Lower lobe of right lung (tissue), 2 donors: ENCODE measurements around the gene MDM2. TPM values are rescaled to one million over a fixed set of nuclear protein-coding genes. Genes with fewer than 3 reads are reported as not detected.
"Not testable (repeated sequence)": the region's sequence is repeated elsewhere in the genome, so short reads cannot be mapped to it uniquely, and the experiment has no call there.

Experiments
- ATAC-seq, 2 donors: fragments of 200-7000 bp; cut with Tn5 transposase; one replicate each; pipeline ENCODE4 v1.9.1; 2020 to 2022; ENCODE audit warnings: mild to moderate bottlenecking in 2 of 2, moderate library complexity in 2 of 2
- DNase-seq: peaks from one replicate; pipeline ENCODE4 v3.0.0-alpha.2; 2020
- H3K27ac ChIP-seq: fragments of 200-600 bp; one replicate; pipeline ENCODE4 v1.8.0; 2022
- H3K27me3 ChIP-seq: fragments of 200-600 bp; one replicate; pipeline ENCODE4 v1.8.0; 2022; ENCODE audit warnings: low read depth
- H3K36me3 ChIP-seq: fragments of 200-600 bp; one replicate; pipeline ENCODE4 v1.8.0; 2022; ENCODE audit warnings: mild to moderate bottlenecking
- H3K4me1 ChIP-seq: fragments of 200-600 bp; one replicate; pipeline ENCODE4 v1.8.0; 2022
- H3K4me3 ChIP-seq: fragments of 200-600 bp; one replicate; pipeline ENCODE4 v1.8.0; 2022; ENCODE audit warnings: mild to moderate bottlenecking
- H3K9me3 ChIP-seq: fragments of 200-600 bp; one replicate; pipeline ENCODE4 v1.8.0; 2022
- intact Hi-C: fragments of 100-400 bp; cut with DNase I; formaldehyde crosslinking; loops from one replicate; pipeline ENCODE4 v1.11.0; 2022
- total RNA-seq: library from RNA; stranded (reverse); fragmentation: NEBNext Ultra II Directional; extraction: Animal tissue kit (Norgen Biotek cat#: 25700); gene quantifications from one replicate; pipeline ENCODE4 v1.2.1, GENCODE V29; 2021
- TF ChIP-seq, protein P1 (sequence below): fragments of 200-600 bp; IDR thresholded peaks from one replicate; pipeline ENCODE4 v1.8.0; 2022; ENCODE audit warnings: antibody characterized with exemption, mild to moderate bottlenecking
- donor health status: DM: no; HTN: yes; CAD: no; lungs with severe emphysema.

Gene MDM2
- total RNA-seq, 1 donor from 2014 or later: 136 TPM

DNA sequence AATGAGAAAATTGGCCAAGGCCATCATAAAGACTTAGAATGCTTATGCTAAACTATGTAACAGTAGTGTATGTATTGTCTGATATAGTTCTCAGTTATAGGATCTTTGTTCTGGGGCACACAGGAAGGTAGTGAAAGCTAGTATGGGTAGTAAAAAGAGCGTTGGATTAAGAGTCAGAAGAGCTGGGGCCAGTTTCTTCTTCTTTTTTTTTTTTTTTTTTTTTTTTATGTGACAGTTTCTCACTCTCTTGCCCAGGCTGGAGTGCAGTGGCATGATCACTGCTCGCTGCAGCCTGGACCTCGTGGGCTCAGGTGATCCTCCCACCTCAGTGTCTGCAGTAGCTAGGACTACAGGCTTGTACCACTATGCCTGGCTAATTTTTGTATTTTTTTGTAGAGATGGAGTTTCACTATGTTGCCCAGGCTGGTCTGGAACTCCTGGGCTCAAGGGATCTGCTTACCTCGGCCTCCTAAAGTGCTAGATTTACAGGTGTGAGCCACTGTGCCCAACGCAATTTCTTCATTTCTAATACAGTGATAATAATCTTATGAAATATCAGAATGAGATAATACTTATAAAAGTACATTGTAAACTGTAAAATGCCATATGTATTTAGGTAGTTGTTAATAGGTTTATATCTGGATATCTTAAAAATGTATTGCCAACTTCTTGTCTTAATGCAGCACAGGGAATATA, 7.4 kb downstream of the MDM2 start:
- Histone ChIP-seq H3K4me1 (peaks cover 58% of the 10 kb centered on the region), H3K27me3 (no peaks in the 10 kb centered on the region), H3K36me3 (peaks cover 99% of the 10 kb centered on the region), H3K27ac (no peak overlapping the region), H3K9me3 (no peaks in the 10 kb centered on the region), H3K4me3 (peak overlapping the region; percentile 4)
- intact Hi-C loops: no loop called here
- DNase-seq: no peak
- TF ChIP-seq, protein P1, sequence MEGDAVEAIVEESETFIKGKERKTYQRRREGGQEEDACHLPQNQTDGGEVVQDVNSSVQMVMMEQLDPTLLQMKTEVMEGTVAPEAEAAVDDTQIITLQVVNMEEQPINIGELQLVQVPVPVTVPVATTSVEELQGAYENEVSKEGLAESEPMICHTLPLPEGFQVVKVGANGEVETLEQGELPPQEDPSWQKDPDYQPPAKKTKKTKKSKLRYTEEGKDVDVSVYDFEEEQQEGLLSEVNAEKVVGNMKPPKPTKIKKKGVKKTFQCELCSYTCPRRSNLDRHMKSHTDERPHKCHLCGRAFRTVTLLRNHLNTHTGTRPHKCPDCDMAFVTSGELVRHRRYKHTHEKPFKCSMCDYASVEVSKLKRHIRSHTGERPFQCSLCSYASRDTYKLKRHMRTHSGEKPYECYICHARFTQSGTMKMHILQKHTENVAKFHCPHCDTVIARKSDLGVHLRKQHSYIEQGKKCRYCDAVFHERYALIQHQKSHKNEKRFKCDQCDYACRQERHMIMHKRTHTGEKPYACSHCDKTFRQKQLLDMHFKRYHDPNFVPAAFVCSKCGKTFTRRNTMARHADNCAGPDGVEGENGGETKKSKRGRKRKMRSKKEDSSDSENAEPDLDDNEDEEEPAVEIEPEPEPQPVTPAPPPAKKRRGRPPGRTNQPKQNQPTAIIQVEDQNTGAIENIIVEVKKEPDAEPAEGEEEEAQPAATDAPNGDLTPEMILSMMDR: no peak
- no peak for ATAC-seq

DNA sequence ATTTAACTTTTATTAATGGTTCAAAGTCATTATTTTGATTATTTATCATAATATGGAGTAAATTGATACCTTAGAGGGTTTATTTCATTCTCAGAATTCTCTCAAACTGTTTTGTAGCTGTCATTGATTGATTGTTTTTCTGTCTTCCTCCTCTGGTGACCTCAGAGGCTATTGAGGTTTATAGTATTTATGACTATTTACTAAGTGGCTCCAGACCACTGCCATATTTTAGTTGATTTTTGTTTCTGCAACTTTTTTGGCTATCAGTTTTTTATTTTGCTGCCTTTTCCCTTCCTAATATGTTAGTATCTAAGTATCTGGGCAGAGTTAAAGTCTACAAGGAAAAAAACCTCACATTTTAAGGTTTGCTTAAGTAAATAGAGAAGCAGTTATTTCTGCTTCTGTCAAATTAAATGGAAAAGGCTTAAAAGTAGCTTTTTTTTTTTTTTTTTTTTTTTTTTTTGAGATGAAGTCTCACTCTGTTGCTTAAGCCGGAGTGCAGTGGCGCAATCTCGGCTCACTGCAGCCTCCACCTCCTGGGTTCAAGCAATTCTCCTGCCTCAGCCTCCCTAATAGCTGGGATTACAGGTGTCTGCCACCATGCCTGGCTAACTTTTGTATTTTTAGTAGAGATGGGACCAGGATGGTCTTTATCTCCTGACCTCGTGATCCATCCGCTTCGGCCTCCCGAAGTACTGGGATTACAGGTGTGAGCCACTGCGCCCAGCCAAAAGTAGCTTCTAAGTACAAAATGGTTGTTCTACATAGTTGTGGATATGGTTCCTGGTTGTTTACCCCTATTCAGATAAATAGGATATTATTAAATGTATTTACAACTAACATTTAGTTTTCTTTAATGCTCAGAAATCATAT, 8.2 kb downstream of the MDM2 start:
- Histone ChIP-seq H3K27me3 (no peaks in the 10 kb centered on the region), H3K4me3 (no peak overlapping the region), H3K27ac (no peak overlapping the region), H3K9me3 (no peaks in the 10 kb centered on the region), H3K36me3 (peaks cover 99% of the 10 kb centered on the region), H3K4me1 (peaks cover 50% of the 10 kb centered on the region)
- DNase-seq (no peak), ATAC-seq (no peak)
- intact Hi-C loops: no loop called here
- TF ChIP-seq, protein P1: no peak

DNA sequence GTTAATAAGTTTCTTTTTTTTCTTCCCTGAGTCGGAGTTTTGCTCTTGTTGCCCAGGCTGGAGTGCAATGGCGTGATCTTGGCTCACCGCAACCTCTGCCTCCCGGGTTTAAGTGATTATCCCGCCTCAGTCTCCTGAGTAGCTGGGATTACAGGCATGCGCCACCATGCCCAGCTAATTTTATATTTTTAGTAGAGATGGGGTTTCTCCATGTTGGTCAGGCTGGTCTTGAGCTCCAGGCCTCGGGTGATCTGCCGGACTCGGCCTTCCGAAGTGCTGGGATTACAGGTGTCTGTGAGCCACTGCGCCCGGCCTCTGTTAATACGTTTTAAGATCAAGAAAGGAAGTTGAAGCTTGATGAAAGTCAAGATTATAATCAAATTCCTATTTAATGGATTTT, 11.5 kb downstream of the MDM2 start:
- H3K27ac ChIP-seq, H3K4me3 ChIP-seq, intact Hi-C loops, DNase-seq, ATAC-seq, H3K9me3 ChIP-seq, H3K27me3 ChIP-seq: not testable (repeated sequence)
- peaks cover 20% of the 10 kb centered on the region for H3K4me1 ChIP-seq
- H3K36me3 ChIP-seq: peaks cover 99% of the 10 kb centered on the region

DNA sequence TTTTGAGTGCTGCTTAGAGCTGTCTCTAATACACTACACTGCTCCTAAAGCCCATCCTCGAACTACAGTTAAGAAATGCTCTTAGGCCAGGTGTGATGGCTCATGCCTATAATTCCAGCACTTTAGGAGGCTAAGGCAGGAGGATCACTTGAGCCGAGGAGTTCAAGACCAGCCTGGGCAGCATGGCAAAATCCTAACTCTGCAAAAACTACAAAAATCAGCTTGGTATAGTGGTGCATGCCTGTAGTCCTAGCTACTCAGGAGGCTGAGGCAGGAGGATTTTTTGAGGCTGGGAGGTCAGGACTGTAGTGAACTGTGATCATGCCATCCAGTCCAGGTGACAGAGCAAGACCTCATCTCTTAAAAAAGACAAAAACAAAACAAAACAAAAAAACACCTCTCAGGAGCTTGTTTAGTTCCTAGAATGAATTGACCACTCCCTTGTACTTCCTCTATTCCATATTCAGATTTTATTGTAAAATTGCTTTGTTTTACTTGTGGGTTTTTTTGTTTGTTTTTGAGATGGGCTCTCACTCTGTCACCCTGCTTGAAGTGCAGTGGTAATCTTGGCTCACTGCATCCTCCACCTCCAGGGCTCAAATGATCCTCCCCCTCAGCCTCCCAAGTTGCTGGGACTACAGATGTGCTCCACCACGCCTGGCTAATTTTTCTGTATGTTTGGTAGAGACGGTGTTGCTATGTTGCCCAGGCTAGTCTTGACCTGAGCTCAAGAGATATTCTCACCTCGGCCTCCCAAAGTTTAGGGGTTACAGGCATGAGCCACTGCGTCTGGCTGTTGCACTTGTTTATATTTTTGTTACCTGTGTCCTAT, 13.6 kb downstream of the MDM2 start:
- no peak overlapping the region for H3K27ac ChIP-seq
- H3K36me3 ChIP-seq: peaks cover 99% of the 10 kb centered on the region
- no peaks in the 10 kb centered on the region for H3K4me1 ChIP-seq
- H3K27me3 ChIP-seq: no peaks in the 10 kb centered on the region
- DNase-seq (no peak), ATAC-seq (peak in 1 of 2 donors; percentile 12)
- TF ChIP-seq, protein P1: no peak
- intact Hi-C loops: no loop called here
- H3K4me3 ChIP-seq: no peak overlapping the region
- no peaks in the 10 kb centered on the region for H3K9me3 ChIP-seq

DNA sequence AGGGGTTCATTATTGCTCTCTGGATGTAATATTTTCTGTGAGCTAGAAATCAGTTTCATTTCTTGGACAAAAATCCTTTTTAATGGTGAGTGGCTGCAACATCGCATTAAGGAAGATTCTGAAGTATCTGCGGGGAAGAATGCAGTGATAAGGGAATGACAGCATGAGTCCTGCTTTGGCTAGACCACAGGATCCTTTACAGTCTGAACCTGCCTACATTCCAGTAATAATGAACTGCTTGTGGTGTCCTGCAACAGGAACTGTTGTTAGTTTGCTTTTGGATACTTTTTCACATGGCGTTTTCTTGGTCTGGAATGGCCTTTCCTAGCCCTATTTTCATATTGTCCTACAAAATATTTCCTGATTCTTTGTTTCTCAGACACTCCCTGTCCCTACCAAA, 15.7 kb downstream of the MDM2 start:
- no peak overlapping the region for H3K4me3 ChIP-seq
- TF ChIP-seq, protein P1: no peak
- H3K27me3 ChIP-seq: no peaks in the 10 kb centered on the region
- H3K9me3 ChIP-seq: no peaks in the 10 kb centered on the region
- DNase-seq (no peak), ATAC-seq (no peak)
- peaks cover 99% of the 10 kb centered on the region for H3K36me3 ChIP-seq
- no peaks in the 10 kb centered on the region for H3K4me1 ChIP-seq
- H3K27ac ChIP-seq: no peak overlapping the region
- intact Hi-C loops: no loop called here
